Measurements from ENCODE around the gene NUP62.
"Not testable (repeated sequence)": the region's sequence is repeated elsewhere in the genome, so short reads cannot be mapped to it uniquely, and the experiment has no call there.

Gene NUP62, protein sequence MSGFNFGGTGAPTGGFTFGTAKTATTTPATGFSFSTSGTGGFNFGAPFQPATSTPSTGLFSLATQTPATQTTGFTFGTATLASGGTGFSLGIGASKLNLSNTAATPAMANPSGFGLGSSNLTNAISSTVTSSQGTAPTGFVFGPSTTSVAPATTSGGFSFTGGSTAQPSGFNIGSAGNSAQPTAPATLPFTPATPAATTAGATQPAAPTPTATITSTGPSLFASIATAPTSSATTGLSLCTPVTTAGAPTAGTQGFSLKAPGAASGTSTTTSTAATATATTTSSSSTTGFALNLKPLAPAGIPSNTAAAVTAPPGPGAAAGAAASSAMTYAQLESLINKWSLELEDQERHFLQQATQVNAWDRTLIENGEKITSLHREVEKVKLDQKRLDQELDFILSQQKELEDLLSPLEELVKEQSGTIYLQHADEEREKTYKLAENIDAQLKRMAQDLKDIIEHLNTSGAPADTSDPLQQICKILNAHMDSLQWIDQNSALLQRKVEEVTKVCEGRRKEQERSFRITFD

DNA sequence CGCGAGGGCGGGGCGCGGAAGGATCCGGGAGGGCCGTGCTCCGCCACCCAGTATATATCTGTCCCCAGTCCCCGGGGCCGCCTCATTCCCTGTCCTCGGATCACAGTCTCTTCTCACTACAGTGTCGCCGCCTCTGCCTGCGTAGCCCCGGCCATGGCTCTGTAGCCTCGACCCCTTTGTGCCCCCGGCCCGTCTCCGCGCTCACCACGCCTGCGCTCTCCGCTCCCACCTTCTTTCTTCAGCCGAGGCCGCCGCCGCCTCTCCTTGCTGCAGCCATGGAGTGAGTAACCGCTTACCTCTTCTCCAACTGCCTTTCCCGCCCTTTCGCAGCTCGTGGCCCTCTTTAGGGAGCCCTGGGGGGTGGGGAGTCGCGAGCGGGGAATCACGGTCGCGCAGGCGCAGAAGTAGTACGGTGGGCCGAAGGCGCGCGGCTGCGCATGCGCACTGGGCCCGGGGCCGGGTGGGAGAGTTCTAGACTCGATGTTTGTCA lies at the start of gene NUP62, which contains the start of gene ATF5:
NUP62 (minus strand) TSS at position 384 of the 490 bp plus-strand sequence. CDS start 19,697 bp downstream, outside the sequence.
ATF5 (plus strand) TSS at position 85 of the 490 bp plus-strand sequence. CDS start 1,646 bp downstream, outside the sequence.
- peak within 1 kb of the TSS; percentile 83 to 86 for H3K9ac ChIP-seq (ENCODE audit: low read length in 2 of 2)
- no peaks in the 10 kb centered on the region for H3K9me3 ChIP-seq (ENCODE audit: control insufficient read depth in 2 of 2, low read length in 2 of 2)
- peaks cover 7 to 8% of the 10 kb centered on the region in 2 donors for H3K36me3 ChIP-seq (ENCODE audit: control insufficient read depth in 2 of 2, insufficient read depth in 2 of 2, low read length in 2 of 2)
- peaks cover 22% of the 10 kb centered on the region for H3K4me1 ChIP-seq (ENCODE audit: control insufficient read depth, insufficient read depth, low read length)
- H3K4me3 ChIP-seq (ENCODE audit: low read length in 2 of 2), result peak within 1 kb of the TSS; percentile 93 to 94
- H3K27ac ChIP-seq (ENCODE audit: low read length), result peak within 1 kb of the TSS; percentile 88
- H3K27me3 ChIP-seq (ENCODE audit: control insufficient read depth in 1 of 2, insufficient read depth in 2 of 2, low read length in 2 of 2), result no peaks in the 10 kb centered on the region

DNA sequence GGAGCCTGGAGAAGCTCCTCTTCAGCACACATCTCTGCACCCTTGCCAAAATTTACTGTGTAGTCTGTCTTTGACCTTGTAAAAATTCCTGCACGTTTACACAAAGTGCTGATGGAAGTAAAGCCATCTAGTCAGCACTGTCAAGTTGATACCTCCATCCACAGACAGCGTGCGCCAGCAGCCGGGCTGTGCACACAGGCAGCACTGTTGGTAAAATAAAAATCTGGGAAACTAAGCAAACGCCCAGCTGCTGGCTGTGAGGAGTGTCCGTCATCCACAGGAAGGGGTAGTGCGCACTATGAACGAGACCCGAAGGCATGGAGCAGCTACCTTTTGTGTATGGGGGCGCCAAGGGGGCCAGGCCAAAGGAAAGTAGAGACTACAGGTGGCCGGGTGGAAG lies 49.0 kb upstream of the NUP62 start:
- Histone ChIP-seq H3K4me3 (ENCODE audit: low read length in 2 of 2) (no peak overlapping the region), H3K4me1 (ENCODE audit: control insufficient read depth, insufficient read depth, low read length) (no peaks in the 10 kb centered on the region), H3K27ac (ENCODE audit: low read length) (no peak overlapping the region), H3K9me3 (ENCODE audit: control insufficient read depth in 2 of 2, low read length in 2 of 2) (no peaks in the 10 kb centered on the region), H3K36me3 (ENCODE audit: control insufficient read depth in 2 of 2, insufficient read depth in 2 of 2, low read length in 2 of 2) (peaks cover 25 to 30% of the 10 kb centered on the region in 2 donors), H3K9ac (ENCODE audit: low read length in 2 of 2) (no peak overlapping the region), H3K27me3 (ENCODE audit: control insufficient read depth in 1 of 2, insufficient read depth in 2 of 2, low read length in 2 of 2) (no peaks in the 10 kb centered on the region)

DNA sequence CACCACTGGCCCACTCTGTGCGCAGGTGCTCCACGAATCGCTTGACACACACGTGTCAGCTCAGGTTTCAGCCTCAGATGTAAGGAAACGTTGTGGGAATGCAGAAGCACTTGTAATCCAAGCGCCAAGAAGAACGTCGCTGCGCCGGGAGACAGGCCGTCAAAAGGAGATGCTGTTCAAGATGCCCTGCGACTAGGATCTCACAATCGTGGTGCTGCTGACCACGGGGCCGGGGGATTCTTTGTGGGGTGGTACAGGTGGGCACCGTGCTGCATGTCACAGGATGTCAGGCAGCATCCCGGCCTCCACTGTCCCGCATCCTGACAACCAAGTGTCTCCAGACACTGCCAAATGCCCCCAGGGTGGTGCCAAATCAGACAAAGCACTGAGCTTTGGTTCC lies 48.6 kb upstream of the NUP62 start:
- Histone ChIP-seq H3K9me3 (ENCODE audit: control insufficient read depth in 2 of 2, low read length in 2 of 2) (no peaks in the 10 kb centered on the region), H3K27me3 (ENCODE audit: control insufficient read depth in 1 of 2, insufficient read depth in 2 of 2, low read length in 2 of 2) (no peaks in the 10 kb centered on the region), H3K27ac (ENCODE audit: low read length) (no peak overlapping the region), H3K36me3 (ENCODE audit: control insufficient read depth in 2 of 2, insufficient read depth in 2 of 2, low read length in 2 of 2) (peaks cover 25 to 30% of the 10 kb centered on the region in 2 donors), H3K4me3 (ENCODE audit: low read length in 2 of 2) (no peak overlapping the region), H3K4me1 (ENCODE audit: control insufficient read depth, insufficient read depth, low read length) (no peaks in the 10 kb centered on the region), H3K9ac (ENCODE audit: low read length in 2 of 2) (no peak overlapping the region)

DNA sequence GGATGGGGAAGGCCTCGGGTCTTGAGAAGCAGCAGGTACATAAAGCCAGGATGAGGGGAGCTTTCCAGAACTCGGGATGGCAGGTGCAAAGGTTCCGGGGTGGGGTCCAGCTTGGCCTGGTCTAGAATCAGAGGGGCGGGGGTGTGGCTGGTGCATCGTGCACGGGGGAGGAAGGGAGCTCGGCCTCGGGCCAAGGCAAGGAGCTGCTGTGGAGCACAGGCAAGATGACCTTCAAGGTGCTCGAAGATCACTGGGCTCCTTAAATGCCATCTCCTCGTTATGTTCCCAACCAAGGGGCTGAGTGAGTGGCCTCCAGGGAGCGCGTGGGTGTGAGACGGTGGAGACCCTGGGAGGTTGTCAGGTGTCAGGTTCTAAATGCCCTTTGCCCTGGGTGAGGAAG lies 47.8 kb upstream of the NUP62 start:
- no peak overlapping the region for H3K4me3 ChIP-seq (ENCODE audit: low read length in 2 of 2)
- H3K27me3 ChIP-seq (ENCODE audit: control insufficient read depth in 1 of 2, insufficient read depth in 2 of 2, low read length in 2 of 2), result no peaks in the 10 kb centered on the region
- H3K9me3 ChIP-seq (ENCODE audit: control insufficient read depth in 2 of 2, low read length in 2 of 2), result no peaks in the 10 kb centered on the region
- H3K36me3 ChIP-seq (ENCODE audit: control insufficient read depth in 2 of 2, insufficient read depth in 2 of 2, low read length in 2 of 2), result peaks cover 21 to 30% of the 10 kb centered on the region in 2 donors
- no peak overlapping the region for H3K27ac ChIP-seq (ENCODE audit: low read length)
- H3K4me1 ChIP-seq (ENCODE audit: control insufficient read depth, insufficient read depth, low read length), result no peaks in the 10 kb centered on the region
- H3K9ac ChIP-seq (ENCODE audit: low read length in 2 of 2), result no peak overlapping the region

DNA sequence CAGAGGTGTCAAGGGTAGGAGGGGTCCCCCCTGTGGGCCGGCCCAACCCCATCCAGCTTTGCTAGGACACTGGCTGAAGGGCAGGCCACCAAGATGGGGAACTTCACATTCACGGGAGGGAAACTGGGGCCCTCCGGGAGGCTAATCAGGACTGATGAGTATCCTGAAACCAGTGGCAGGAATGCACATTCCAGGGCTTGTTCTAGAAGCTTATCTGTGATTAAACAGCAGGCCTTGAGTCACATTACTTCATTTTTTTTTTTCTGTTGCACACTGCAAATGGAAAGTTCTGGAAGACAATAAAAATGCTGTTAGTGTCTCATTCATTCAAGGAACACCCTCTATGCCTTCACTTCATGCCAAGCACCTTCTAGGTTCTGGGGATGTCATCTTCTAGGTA lies 47.2 kb upstream of the NUP62 start:
- H3K36me3 ChIP-seq (ENCODE audit: control insufficient read depth in 2 of 2, insufficient read depth in 2 of 2, low read length in 2 of 2), result peaks cover 16 to 26% of the 10 kb centered on the region in 2 donors
- no peaks in the 10 kb centered on the region for H3K27me3 ChIP-seq (ENCODE audit: control insufficient read depth in 1 of 2, insufficient read depth in 2 of 2, low read length in 2 of 2)

DNA sequence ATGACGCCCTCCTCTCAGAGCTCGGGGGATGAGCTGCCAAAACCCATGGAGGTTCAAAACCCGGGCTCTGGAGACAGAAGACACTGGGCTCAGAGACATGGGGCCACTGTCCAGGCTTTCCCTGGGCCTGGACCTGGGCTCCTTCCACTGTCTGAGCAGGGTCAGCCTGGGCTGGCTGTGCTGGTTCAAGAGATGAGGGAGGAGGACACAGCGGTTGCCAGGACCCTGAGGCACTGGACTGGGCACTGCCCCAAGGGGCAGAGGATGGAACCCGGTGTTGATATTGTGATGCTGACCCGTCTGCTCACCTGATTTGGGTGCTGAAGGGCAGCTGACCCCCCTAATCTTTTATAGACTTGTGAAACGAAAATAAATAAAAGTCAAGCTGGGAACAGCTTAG lies 45.7 kb upstream of the NUP62 start:
- H3K4me1 ChIP-seq (ENCODE audit: control insufficient read depth, insufficient read depth, low read length), result no peaks in the 10 kb centered on the region
- H3K4me3 ChIP-seq (ENCODE audit: low read length in 2 of 2), result no peak overlapping the region
- no peak overlapping the region for H3K9ac ChIP-seq (ENCODE audit: low read length in 2 of 2)
- H3K27ac ChIP-seq (ENCODE audit: low read length), result no peak overlapping the region
- H3K27me3 ChIP-seq (ENCODE audit: control insufficient read depth in 1 of 2, insufficient read depth in 2 of 2, low read length in 2 of 2), result no peaks in the 10 kb centered on the region
- H3K36me3 ChIP-seq (ENCODE audit: control insufficient read depth in 2 of 2, insufficient read depth in 2 of 2, low read length in 2 of 2), result peaks cover 14 to 24% of the 10 kb centered on the region in 2 donors
- H3K9me3 ChIP-seq (ENCODE audit: control insufficient read depth in 2 of 2, low read length in 2 of 2), result no peaks in the 10 kb centered on the region

More for the DNA sequence above, 47.2 kb upstream of the NUP62 start:
- Histone ChIP-seq H3K4me3 (ENCODE audit: low read length in 2 of 2) (no peak overlapping the region), H3K4me1 (ENCODE audit: control insufficient read depth, insufficient read depth, low read length) (no peaks in the 10 kb centered on the region), H3K9ac (ENCODE audit: low read length in 2 of 2) (no peak overlapping the region), H3K27ac (ENCODE audit: low read length) (no peak overlapping the region), H3K9me3 (ENCODE audit: control insufficient read depth in 2 of 2, low read length in 2 of 2) (no peaks in the 10 kb centered on the region)

DNA sequence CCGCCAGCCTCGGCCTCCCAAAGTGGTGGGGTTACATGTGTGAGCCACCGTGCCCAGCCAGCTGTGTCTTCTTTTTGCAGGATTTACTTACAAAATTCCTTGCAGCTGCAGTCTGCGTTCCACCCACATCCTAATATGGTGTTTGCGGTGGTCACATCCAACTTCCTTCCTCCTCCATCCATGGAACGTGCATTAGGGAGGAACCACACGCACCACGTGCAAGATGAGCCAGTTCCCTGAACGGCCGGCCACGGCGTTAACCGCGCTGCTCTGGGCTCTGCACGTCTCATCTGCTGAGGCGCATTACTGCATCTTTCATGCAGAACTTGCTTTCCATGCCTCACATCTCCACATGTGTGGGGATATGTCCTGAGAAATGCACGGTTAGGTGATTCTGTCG lies 44.7 kb upstream of the NUP62 start:
- H3K4me1 ChIP-seq (ENCODE audit: control insufficient read depth, insufficient read depth, low read length), result no peaks in the 10 kb centered on the region
- peaks cover 2% of the 10 kb centered on the region in 2 donors for H3K27me3 ChIP-seq (ENCODE audit: control insufficient read depth in 1 of 2, insufficient read depth in 2 of 2, low read length in 2 of 2)
- H3K27ac ChIP-seq (ENCODE audit: low read length), result no peak overlapping the region
- peaks cover 11 to 22% of the 10 kb centered on the region in 2 donors for H3K36me3 ChIP-seq (ENCODE audit: control insufficient read depth in 2 of 2, insufficient read depth in 2 of 2, low read length in 2 of 2)
- no peak overlapping the region for H3K9ac ChIP-seq (ENCODE audit: low read length in 2 of 2)
- H3K4me3 ChIP-seq (ENCODE audit: low read length in 2 of 2), result no peak overlapping the region
- no peaks in the 10 kb centered on the region for H3K9me3 ChIP-seq (ENCODE audit: control insufficient read depth in 2 of 2, low read length in 2 of 2)

- H3K27ac ChIP-seq (ENCODE audit: low read length), result no peak overlapping the region
- H3K9ac ChIP-seq (ENCODE audit: low read length in 2 of 2), result no peak overlapping the region
- H3K4me1 ChIP-seq (ENCODE audit: control insufficient read depth, insufficient read depth, low read length), result no peaks in the 10 kb centered on the region
- H3K9me3 ChIP-seq (ENCODE audit: control insufficient read depth in 2 of 2, low read length in 2 of 2), result no peaks in the 10 kb centered on the region
- H3K27me3 ChIP-seq (ENCODE audit: control insufficient read depth in 1 of 2, insufficient read depth in 2 of 2, low read length in 2 of 2), result peaks cover 7 to 10% of the 10 kb centered on the region in 2 donors
- H3K36me3 ChIP-seq (ENCODE audit: control insufficient read depth in 2 of 2, insufficient read depth in 2 of 2, low read length in 2 of 2), result peaks cover 7 to 12% of the 10 kb centered on the region in 2 donors
- H3K4me3 ChIP-seq (ENCODE audit: low read length in 2 of 2), result no peak overlapping the region
Observed at GRCh38 chr19:49972841-49973240, 43.5 kb upstream of the NUP62 start.

DNA sequence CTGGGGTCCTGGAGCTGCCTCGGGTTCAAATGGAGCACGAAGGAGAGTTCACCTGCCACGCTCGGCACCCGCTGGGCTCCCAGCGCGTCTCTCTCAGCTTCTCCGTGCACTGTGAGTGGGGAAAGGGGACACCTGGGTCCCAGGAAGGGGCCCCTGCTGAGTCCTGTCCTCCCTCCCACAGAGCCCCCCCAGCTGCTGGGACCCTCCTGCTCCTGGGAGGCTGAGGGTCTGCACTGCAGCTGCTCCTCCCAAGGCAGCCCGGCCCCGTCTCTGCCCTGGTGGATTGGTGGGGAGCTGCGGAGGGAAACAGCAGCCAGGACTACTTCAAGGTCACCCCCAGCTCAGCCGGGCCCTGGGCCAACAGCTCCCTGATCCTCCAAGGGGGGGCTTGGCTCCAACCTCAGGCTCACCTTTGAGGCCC lies 42.7 kb upstream of the NUP62 start:
- Histone ChIP-seq H3K9me3 (ENCODE audit: control insufficient read depth in 2 of 2, low read length in 2 of 2) (no peaks in the 10 kb centered on the region), H3K27ac (ENCODE audit: low read length) (no peak overlapping the region), H3K4me3 (ENCODE audit: low read length in 2 of 2) (no peak overlapping the region), H3K36me3 (ENCODE audit: control insufficient read depth in 2 of 2, insufficient read depth in 2 of 2, low read length in 2 of 2) (peaks cover 5 to 6% of the 10 kb centered on the region in 2 donors), H3K9ac (ENCODE audit: low read length in 2 of 2) (no peak overlapping the region), H3K4me1 (ENCODE audit: control insufficient read depth, insufficient read depth, low read length) (no peaks in the 10 kb centered on the region), H3K27me3 (ENCODE audit: control insufficient read depth in 1 of 2, insufficient read depth in 2 of 2, low read length in 2 of 2) (peaks cover 7 to 10% of the 10 kb centered on the region in 2 donors)

DNA sequence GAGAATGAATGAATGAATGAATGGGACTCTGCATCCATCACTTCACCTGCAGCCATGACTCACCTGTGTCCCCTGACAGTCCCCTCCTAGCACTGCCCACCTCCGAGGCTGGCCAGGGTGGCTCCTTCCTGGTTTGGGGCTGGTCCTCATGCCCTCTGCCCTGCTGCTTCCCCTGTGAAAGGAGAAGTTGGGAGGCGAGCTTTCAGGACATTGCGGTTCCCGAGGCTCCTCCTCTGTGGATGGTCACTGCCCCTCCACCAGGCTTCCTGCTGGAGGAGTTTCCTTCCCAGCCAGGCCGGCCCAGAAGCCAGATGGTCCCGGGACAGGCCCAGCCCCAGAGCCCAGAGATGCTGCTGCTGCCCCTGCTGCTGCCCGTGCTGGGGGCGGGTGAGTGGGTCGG lies 40.1 kb upstream of the NUP62 start:
- H3K27ac ChIP-seq (ENCODE audit: low read length); H3K9me3 ChIP-seq (ENCODE audit: control insufficient read depth in 2 of 2, low read length in 2 of 2); H3K4me1 ChIP-seq (ENCODE audit: control insufficient read depth, insufficient read depth, low read length); H3K9ac ChIP-seq (ENCODE audit: low read length in 2 of 2); H3K4me3 ChIP-seq (ENCODE audit: low read length in 2 of 2); H3K36me3 ChIP-seq (ENCODE audit: control insufficient read depth in 2 of 2, insufficient read depth in 2 of 2, low read length in 2 of 2): not testable (repeated sequence)
- peaks cover 9 to 10% of the 10 kb centered on the region in 2 donors for H3K27me3 ChIP-seq (ENCODE audit: control insufficient read depth in 1 of 2, insufficient read depth in 2 of 2, low read length in 2 of 2)

Data from stomach smooth muscle (tissue), 2 donors.